Activated CD8-positive, alpha-beta memory T cell treated with anti-CD3 and anti-CD28 coated beads, Interleukin-2, amount 50 U/mL, for 1 hour (primary cell): ENCODE results near the gene ACAD10.
"Not testable (repeated sequence)": the region's sequence is repeated elsewhere in the genome, so short reads cannot be mapped to it uniquely, and the experiment has no call there.

Source experiments
- DNase-seq: peaks from one replicate; pipeline ENCODE4 v3.0.0-alpha.2; 2020; ENCODE audit errors: extremely low read depth

ACAD10 gene

GRCh38 chr12:111685811-111686573 is at the start of gene ACAD10, which contains the start of gene BRAP:
Gene ACAD10 (plus strand): TSS chr12:111686053. CDS start chr12:111692710, 6,657 bp downstream.
Gene BRAP (minus strand): TSS chr12:111685956. CDS start chr12:111685792, 164 bp downstream.
- DNase-seq, result peak; percentile 80

GRCh38 chr12:111636209-111636945 is 49.5 kb upstream of the ACAD10 start:
- no peak for DNase-seq

GRCh38 chr12:111638556-111638955 is 47.3 kb upstream of the ACAD10 start:
- DNase-seq, result no peak

GRCh38 chr12:111640506-111640905 is 45.3 kb upstream of the ACAD10 start:
- DNase-seq, result no peak

- DNase-seq, result no peak
Measured at GRCh38 chr12:111642681-111643426, 43.0 kb upstream of the ACAD10 start.

- no peak for DNase-seq
Measured at GRCh38 chr12:111643427-111643826, 42.4 kb upstream of the ACAD10 start.

GRCh38 chr12:111645433-111645832 is 40.4 kb upstream of the ACAD10 start:
- no peak for DNase-seq

- DNase-seq, result no peak
Measured at GRCh38 chr12:111650912-111651311, 34.9 kb upstream of the ACAD10 start.

- not testable (repeated sequence) for DNase-seq
Measured at GRCh38 chr12:111652530-111652929, 33.3 kb upstream of the ACAD10 start.

GRCh38 chr12:111653596-111653995 is 32.3 kb upstream of the ACAD10 start:
- DNase-seq, result no peak

- DNase-seq, result no peak
Measured at GRCh38 chr12:111655356-111655755, 30.5 kb upstream of the ACAD10 start.

- no peak for DNase-seq
Measured at GRCh38 chr12:111656016-111656415, 29.8 kb upstream of the ACAD10 start.

- DNase-seq, result no peak
Measured at GRCh38 chr12:111664499-111664898, 21.4 kb upstream of the ACAD10 start.

- no peak for DNase-seq
Measured at GRCh38 chr12:111664961-111665865, 20.6 kb upstream of the ACAD10 start.

- DNase-seq, result no peak
Measured at GRCh38 chr12:111672822-111673381, 13.0 kb upstream of the ACAD10 start.

GRCh38 chr12:111673503-111673902 is 12.3 kb upstream of the ACAD10 start:
- DNase-seq, result no peak

- no peak for DNase-seq
Measured at GRCh38 chr12:111677186-111677585, 8.7 kb upstream of the ACAD10 start.

- not testable (repeated sequence) for DNase-seq
Measured at GRCh38 chr12:111684485-111685198, 1.2 kb upstream of the ACAD10 start.

- DNase-seq, result no peak
Measured at GRCh38 chr12:111685322-111685810, 487 bp upstream of the ACAD10 start.

- no peak for DNase-seq
Measured at GRCh38 chr12:111686574-111687105, 787 bp downstream of the ACAD10 start.
